ENCODE measurements around the gene DNAL1. TPM values are rescaled to one million over a fixed set of nuclear protein-coding genes. Genes with fewer than 3 reads are reported as not detected.

Gene DNAL1
- total and polyA plus RNA-seq, 2 of the 4 experiments (the other 2 are of a cell fraction) = 4.5 to 5.4 TPM

DNA sequence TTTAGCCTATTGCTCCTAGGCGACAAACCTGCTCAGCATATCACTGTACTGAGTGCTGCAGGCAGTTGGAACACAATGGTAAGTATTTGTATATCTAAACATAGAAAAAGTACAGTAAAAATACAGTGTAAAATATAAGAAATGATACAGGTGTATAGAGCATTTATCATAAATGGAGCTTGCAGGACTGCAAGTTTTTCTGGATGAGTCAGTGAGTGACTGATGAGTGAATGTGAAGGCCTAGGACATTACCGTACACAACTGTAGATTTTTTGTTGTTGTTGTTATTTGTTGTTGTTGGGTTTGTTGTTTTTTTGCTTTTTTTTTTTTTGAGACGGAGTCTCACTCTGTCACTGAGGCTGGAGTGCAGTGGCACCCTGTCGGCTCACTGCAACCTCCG lies 36.0 kb downstream of the DNAL1 start:
- Histone ChIP-seq H2AK9ac (replicated peaks; ENCODE audit: low read depth, low read length, poor library complexity) (no peak overlapping the region), H3K4me1 (ENCODE audit: control insufficient read depth, insufficient read depth, low read length) (no peaks in the 10 kb centered on the region), H4K91ac (ENCODE audit: insufficient read depth, low read depth, low read length) (no peak overlapping the region), H3K27me3 (ENCODE audit: control insufficient read depth, insufficient read depth, low read length) (no peaks in the 10 kb centered on the region), H3K4me3 (ENCODE audit: insufficient read depth, low read depth, low read length) (no peak overlapping the region), H3K27ac (ENCODE audit: insufficient read depth, low read length) (no peak overlapping the region), H3K4ac (ENCODE audit: low read depth, low read length) (no peak overlapping the region), H2BK15ac (ENCODE audit: low read depth, low read length) (no peak overlapping the region), H3K79me1 (ENCODE audit: low read depth in 1 of 2, low read length in 2 of 2) (no peaks in the 10 kb centered on the region), H2AFZ (replicated peaks; ENCODE audit: low read length, poor library complexity) (no peak overlapping the region), H4K8ac (ENCODE audit: low read depth in 2 of 2, low read length in 2 of 2) (no peak overlapping the region), H3K56ac (ENCODE audit: extremely low read depth, insufficient read depth, low read length) (no peak overlapping the region), H3K23ac (ENCODE audit: low read depth, low read length) (no peak overlapping the region), H2AK5ac (ENCODE audit: low read depth, low read length) (no peak overlapping the region), H3K36me3 (ENCODE audit: control insufficient read depth, insufficient read depth, low read length) (peaks cover 1% of the 10 kb centered on the region; the same call in 1 of the 2 replicates), H3K9me1 (ENCODE audit: insufficient read depth, low read length) (no peaks in the 10 kb centered on the region; the same call in 1 of the 2 replicates), H3K14ac (replicated peaks; ENCODE audit: low read depth, low read length) (no peak overlapping the region), H4K5ac (ENCODE audit: low read depth, low read length) (no peak overlapping the region), H3K9ac (ENCODE audit: low read depth, low read length) (no peak overlapping the region), H3K4me2 (ENCODE audit: low read depth, low read length) (no peak overlapping the region), H4K20me1 (ENCODE audit: insufficient read depth, low read length) (no peaks in the 10 kb centered on the region), H3K18ac (ENCODE audit: low read depth, low read length) (no peak overlapping the region), H2BK5ac (ENCODE audit: low read depth, low read length, poor library complexity, severe bottlenecking) (no peak overlapping the region), H3K9me3 (ENCODE audit: control insufficient read depth, insufficient read depth, low read length) (no peaks in the 10 kb centered on the region), H2BK120ac (ENCODE audit: low read depth, low read length) (no peak overlapping the region), H2BK20ac (ENCODE audit: low read depth, low read length) (no peak overlapping the region)
- TF ChIP-seq, protein P1, sequence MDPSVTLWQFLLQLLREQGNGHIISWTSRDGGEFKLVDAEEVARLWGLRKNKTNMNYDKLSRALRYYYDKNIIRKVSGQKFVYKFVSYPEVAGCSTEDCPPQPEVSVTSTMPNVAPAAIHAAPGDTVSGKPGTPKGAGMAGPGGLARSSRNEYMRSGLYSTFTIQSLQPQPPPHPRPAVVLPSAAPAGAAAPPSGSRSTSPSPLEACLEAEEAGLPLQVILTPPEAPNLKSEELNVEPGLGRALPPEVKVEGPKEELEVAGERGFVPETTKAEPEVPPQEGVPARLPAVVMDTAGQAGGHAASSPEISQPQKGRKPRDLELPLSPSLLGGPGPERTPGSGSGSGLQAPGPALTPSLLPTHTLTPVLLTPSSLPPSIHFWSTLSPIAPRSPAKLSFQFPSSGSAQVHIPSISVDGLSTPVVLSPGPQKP (IDR thresholded peaks at IDR 0.05; ENCODE audit: borderline replicate concordance, low read depth, low read length) = no peak
- TF ChIP-seq MAFK (IDR thresholded peaks at IDR 0.05; ENCODE audit: low read depth, low read length) (no peak), MXI1 (IDR thresholded peaks at IDR 0.05; ENCODE audit: borderline replicate concordance, low read depth, low read length) (no peak), BHLHE40 (IDR thresholded peaks at IDR 0.05; ENCODE audit: low read depth, low read length) (no peak), CTCF (conservative IDR thresholded peaks at IDR 0.05; ENCODE audit: low read depth, low read length) (no peak), FOS (IDR thresholded peaks at IDR 0.05; ENCODE audit: low read depth, low read length) (no peak), RFX5 (IDR thresholded peaks at IDR 0.05; ENCODE audit: low read depth, low read length) (no peak), NFE2L2 (IDR thresholded peaks at IDR 0.05; ENCODE audit: low read depth, low read length) (no peak), RCOR1 (IDR thresholded peaks at IDR 0.05; ENCODE audit: insufficient replicate concordance, low read length) (no peak), POLR2A (IDR thresholded peaks at IDR 0.05; ENCODE audit: low read depth, low read length) (no peak), SMC3 (IDR thresholded peaks at IDR 0.05; ENCODE audit: low read depth, low read length) (no peak), CHD1 (IDR thresholded peaks at IDR 0.05; ENCODE audit: low read depth, low read length) (no peak), RAD21 (IDR thresholded peaks at IDR 0.05; ENCODE audit: low read length) (no peak), CEBPB (IDR thresholded peaks at IDR 0.05; ENCODE audit: low read depth, low read length) (no peak)
- TF ChIP-seq, protein P2, sequence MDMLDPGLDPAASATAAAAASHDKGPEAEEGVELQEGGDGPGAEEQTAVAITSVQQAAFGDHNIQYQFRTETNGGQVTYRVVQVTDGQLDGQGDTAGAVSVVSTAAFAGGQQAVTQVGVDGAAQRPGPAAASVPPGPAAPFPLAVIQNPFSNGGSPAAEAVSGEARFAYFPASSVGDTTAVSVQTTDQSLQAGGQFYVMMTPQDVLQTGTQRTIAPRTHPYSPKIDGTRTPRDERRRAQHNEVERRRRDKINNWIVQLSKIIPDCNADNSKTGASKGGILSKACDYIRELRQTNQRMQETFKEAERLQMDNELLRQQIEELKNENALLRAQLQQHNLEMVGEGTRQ (IDR thresholded peaks at IDR 0.05; ENCODE audit: low read depth, low read length) = no peak
- POLR2A ChIA-PET (ENCODE audit: unreplicated experiment) = no interaction called here
- DNase-seq (no peak), ATAC-seq (ENCODE audit: low read depth) (no peak)
- dilution Hi-C loops (cut with HindIII; ENCODE audit: low sequenced_read_pairs, unreplicated experiment) = no loop called here
- 100% methylated on average over 1 of the region's 5 CpGs; no CpG with 5 or more reads in 1 of the 2 experiments for WGBS, 2 experiments (ENCODE audit: extremely low coverage in 2 of 2, insufficient read length in 1 of 2)
- intact Hi-C loops (cut with micrococcal nuclease) = no loop called here
- BruUV-seq (replicated peaks) = no TSS peak
- CTCF ChIA-PET = interaction anchor here (1.0 kb wide), 1 partner anchor 11 kb away, joined by 3 read pairs; no protein-coding TSS in a partner anchor
- in situ Hi-C loops (cut with MboI; ENCODE audit: low sequenced_read_pairs) = no loop called here

All from IMR-90 (cell line).